Measurements from ENCODE around the gene KIF15.
A peak's percentile ranks its signal among the peaks of the same experiment; 100 is the strongest.

DNA sequence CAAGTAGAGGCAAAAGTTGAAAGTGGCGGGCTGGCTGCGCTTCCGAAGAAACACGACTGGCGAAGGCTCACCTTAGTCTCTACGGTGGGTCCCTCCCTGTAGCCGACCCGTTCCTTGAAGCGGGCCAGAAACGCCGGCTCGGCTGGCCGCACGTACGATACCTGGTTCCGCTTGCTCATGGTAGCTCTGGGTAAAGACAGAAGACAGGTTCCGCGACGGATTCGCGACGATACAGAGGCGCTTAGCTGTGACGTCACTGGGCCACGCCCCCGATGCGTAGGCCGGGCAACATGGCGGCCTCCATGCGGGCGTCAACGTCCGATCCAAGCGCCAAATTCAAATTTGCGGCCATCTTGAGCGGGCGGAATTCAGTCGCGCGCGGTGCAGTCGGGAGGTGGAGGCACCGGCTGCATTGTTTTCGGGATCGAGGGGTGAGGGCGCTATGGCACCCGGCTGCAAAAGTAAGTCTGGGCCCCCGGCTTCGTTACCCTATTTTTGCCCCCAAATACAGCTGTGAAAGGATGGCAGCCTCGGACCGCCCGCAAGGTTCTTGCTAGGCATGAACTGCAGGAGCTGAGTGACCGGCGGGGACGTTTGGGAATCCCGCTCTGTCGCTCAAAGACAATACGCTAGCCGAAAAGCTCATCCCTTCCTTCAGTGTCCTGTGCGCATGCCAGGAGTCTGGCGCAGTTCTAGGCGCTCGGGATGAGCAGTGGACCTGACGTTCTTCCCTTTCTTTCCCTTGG is at the start of gene KIF15, which contains the start of gene KIAA1143:
- TF ChIP-seq CTCF (optimal IDR thresholded peaks at IDR 0.05 in 1 of 3, IDR thresholded peaks at IDR 0.05 in 1 of 3, conservative IDR thresholded peaks at IDR 0.05 in 1 of 3; ENCODE audit: extremely low read depth in 1 of 3, insufficient read depth in 2 of 3, low read length in 3 of 3), result peak in 2 of 3 experiments; percentile 5 to 47
- no peak for TF ChIP-seq EZH2 (IDR thresholded peaks at IDR 0.05; ENCODE audit: low read length)
